ENCODE results near the gene COPS8.

The COPS8 gene

DNA sequence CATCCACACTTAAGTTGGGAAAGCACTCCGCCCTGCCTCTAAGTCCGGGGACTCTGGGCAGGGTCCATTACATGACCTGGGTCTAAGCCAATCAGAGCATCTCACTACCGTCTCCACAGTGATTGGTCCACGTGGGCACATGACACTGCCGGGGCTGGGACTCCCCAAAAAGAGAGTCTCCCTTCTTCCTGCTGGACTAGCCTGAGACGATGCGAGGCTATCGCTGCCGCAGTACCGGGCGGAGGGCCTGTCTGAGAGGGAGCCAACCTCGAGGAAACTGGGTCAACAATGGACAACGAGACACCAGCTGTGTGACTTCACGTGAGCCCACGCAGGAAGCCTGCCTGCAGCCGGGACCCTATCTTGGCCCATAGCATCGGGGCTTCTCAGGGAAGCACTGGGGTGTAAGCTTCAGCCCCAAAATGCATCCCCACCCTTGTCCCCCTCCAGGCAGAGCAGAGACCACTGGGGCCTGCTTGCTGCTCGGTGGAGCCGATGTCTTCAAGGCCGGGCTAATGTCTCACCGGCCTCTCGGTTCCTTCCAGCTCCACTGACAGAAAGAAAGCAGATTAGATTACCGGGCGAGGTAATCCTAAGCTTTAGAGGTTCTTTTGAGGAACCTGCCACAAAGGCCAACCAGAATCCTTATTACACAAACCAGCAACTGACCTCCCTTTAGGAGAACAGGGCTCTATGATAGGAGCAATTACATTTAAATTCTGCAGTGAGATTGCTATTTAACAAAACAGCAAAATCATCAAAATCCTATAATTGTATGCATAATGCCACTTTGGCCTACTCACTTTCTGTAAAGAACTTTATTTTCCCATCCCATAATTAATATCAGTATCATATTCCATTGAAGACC lies 21.3 kb upstream of the COPS8 start:
- in situ Hi-C loops (cut with HindIII; ENCODE audit: low sequenced_read_pairs): loop anchor here (10.0 kb wide), 1 partner anchor 720 kb away; no protein-coding TSS in a partner anchor

DNA sequence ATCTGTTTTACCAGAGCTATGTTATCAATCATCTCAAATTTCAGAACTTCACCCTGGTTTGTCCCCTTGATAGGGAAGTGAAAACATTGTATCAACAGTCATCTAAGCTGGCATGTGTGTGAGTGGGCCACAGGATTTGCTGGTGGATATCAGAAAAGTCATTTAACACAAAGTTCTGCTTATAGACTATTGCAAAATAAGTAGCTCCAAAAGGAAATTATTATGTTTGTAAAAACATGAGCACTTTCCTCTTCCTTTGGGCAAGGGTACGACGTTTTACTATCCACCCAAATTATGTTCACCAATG lies 20.7 kb upstream of the COPS8 start:
- in situ Hi-C loops (cut with HindIII; ENCODE audit: low sequenced_read_pairs): loop anchor here (10.0 kb wide), 1 partner anchor 720 kb away; no protein-coding TSS in a partner anchor

DNA sequence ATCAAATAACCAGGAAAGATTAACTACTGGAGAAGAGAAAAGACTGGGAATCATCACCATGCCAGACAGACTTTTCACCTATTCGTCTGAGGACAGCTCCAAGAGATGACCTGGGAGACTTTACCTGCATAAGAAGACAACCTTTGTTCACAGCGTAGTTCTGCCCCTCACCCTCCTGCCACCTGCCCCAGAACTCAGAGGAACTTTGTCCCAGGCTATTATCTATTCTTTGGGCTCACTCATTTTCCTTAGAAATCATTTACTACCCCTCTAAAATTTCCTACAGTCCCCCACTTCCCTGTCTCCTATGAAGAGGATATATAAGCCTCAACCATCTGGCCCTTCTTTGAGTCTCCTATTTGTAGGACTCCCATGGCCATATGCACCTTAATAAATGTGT lies 19.3 kb upstream of the COPS8 start:
- in situ Hi-C loops (cut with HindIII; ENCODE audit: low sequenced_read_pairs): loop anchor here (10.0 kb wide), 1 partner anchor 722 kb away; no protein-coding TSS in a partner anchor

DNA sequence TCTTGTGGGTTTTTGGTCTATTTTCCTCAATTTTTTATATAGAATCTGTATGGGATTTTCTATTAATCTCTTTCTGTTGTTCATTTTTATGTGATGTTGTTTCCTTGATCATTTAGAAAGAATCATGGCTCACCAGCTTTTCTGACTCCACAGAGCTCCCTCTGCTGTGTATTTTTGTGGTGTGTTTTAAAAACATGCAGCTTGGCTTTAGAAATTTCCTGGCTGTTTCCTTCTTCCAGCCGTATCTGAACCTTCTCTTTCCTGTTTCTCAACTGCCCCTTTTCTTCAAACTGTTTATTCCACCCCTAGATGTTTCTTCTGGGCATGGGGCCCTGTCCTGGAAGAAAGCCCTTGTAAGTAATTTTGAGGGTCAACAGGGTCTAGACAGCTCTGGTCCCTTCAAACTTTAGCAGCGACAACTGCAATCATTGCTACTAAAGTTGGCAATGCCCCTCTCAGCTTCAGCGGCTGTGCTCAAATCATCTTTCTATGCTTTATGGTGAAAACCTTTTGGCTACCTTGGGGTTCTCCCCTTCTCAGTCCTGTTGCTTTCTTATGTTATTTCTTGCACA lies 17.6 kb upstream of the COPS8 start:
- in situ Hi-C loops (cut with HindIII; ENCODE audit: low sequenced_read_pairs): loop anchor here (10.0 kb wide), 1 partner anchor 723 kb away; no protein-coding TSS in a partner anchor

DNA sequence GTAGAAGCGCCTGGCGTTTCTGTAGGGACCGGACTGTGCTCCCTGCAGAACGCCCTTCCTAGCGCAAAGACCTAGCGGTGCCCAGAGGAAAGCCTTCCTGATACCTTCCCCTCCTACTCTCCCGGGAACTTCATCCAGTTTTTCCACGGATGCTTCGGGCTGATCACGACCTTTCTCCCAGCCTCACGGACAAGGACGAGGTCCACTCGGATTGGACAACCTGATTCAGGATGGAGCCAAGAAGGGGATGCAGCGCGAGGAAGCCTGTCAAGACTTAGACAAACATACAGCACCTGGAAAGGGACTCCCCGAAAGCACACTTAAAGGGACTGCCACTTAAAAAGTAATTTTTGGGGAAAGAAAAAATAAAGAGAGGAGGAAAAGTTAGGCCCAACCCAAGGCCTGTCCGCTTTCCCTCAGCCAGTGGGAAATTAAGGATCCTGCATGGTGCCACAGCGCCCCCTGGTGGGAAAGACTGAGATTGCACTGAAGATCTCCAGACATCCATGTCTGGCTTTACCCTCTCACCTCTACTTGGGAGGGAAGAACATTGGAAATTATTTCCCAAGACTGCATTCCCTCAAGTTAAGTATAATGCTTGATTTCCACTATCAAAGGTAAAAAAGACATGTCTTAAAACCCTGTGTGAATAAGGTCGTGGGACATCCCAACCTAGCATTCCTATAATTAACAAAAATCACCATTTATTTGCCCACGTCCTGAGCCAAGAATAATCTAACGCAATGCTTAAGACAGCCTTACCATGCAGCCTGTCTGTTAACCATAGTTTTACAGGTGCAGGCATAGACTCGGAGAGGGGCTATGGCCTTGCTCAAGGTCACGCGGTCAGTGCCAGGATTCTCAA lies 13.4 kb upstream of the COPS8 start:
- in situ Hi-C loops (cut with HindIII; ENCODE audit: low sequenced_read_pairs): no loop called here

DNA sequence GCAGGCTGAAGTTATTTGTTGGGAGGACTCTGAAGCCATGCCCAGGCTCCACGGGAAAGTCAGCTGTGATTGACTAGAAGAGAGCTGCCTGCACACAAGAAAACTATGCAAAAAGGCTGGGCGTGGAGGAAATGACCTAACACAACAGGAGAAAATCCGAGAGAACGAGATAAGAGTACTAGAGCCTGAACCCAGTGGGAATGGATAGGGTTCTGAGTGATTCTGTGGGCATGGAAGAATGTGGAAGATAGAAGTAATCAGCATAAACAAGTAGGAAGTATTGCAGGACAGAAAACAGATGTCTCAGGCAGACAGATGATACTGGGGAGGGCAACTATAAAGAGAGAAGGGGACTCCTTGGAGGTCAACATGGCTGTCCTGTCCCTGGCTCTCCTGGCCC lies 12.1 kb upstream of the COPS8 start:
- in situ Hi-C loops (cut with HindIII; ENCODE audit: low sequenced_read_pairs): no loop called here

DNA sequence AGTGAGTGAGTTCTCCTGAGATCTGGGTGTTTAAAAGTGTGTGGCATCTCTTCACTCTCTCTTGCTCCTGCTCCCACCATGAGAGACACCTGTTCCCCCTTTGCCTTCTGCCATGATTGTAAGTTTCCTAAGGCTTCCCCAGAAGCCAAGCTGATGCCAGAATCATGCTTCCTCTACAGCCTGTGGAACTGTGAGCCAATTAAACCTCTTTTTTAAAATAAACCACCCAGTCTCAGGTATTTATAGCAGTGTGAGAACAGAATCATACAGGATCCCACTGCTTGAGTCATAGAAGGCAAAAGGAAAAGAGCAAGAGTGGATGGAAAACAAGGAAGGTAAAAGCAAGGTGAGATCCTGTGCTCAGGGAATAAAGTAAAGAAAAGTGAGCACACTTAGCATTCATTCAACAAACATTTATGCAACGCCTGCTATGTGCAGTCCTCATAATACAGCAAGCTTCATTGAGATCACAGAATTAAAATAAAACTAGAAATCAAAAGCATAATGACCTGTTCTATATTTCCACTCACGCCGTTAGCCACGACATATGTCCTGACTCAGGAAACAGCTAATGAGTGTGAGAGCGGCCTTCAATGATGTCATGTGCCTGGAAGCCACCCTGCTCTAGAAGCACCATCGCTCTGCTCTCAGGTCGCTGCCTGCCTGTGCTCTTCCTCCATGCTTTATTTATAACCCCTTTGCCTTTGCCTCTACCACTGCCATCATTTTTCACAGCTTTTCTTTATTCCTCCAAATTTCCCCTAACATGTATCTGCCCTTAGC lies 11.3 kb upstream of the COPS8 start:
- in situ Hi-C loops (cut with HindIII; ENCODE audit: low sequenced_read_pairs): no loop called here

DNA sequence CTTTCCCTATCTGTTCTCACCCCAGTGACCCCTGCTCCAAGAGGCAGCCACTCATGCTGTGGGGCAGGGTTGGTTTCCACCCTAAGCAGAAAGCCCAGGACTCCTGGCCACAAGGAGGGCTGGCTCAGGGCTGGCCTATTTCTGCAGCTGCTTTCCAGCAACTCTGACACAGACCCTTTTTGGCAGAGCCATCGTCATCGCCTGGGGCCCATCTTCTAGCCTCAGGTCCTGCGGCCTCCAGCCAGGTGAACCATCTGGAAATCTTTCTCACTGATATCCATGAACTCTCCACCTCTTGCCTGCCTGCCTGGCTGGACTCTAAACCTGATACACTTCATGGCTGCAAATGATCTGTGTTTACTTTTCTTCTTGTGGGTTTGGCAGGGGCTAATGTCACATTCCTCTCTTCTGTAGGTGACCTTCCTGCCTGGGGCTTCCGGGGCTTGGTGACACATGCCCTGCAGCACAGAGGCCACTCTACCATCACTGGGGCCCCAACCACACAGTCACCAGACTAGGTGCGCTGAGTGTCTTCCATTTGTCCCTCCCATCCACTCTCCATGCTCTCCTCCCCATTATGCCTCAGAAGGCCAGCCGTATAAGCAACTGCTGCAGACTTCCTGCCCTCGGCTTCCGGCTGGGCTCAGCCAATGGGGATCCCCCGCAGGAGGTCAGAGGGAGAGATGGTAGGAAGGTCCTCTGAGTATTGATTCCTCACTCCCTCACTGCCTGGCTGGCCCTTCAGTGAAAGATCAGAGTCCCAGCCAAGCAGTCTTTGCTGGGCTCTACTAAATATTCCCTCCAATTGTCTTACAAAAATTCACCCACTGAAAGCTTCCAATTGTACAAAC lies 9.7 kb upstream of the COPS8 start:
- in situ Hi-C loops (cut with HindIII; ENCODE audit: low sequenced_read_pairs): no loop called here

DNA sequence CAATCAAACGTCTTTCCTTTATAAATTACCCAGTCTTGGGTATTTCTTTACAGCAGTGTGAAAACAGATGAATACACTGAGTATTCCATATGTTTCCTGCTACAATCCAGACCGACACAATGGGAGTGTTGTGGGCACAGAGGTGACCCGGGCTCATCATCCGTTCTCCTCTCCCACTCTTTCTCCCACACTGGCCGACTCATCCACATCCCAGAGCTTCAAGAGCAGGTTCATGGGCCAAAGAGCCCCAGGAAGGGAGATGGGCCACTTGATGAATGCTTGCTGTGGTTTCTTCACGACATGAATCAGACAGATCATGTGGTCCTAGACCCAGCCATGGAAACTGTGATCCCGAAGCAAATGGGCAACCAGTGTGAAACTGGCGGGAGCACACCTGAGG lies 4.1 kb upstream of the COPS8 start:
- in situ Hi-C loops (cut with HindIII; ENCODE audit: low sequenced_read_pairs): loop anchor here (10.0 kb wide), 1 partner anchor 153 kb away; no protein-coding TSS in a partner anchor

DNA sequence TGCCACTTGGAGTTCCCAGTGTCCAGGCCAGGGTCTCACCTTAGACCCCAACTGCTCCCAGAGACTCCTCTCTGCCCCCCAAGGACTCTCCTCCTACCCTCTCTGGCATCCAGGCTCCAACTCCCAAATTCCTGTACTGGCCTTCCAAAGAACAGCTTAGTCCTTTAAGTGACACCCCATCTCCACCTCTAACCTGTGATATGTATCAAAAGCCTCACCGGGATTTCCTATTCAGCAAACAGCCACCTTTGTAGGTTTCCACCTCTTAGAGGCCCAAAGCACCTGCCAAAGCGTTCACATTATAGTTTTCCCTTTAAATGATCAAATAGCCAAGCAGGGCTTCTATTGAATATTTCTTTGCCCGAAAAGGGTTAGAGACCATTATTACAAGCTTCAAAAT lies 2.7 kb upstream of the COPS8 start:
- in situ Hi-C loops (cut with HindIII; ENCODE audit: low sequenced_read_pairs): loop anchor here (10.0 kb wide), 1 partner anchor 152 kb away; no protein-coding TSS in a partner anchor

DNA sequence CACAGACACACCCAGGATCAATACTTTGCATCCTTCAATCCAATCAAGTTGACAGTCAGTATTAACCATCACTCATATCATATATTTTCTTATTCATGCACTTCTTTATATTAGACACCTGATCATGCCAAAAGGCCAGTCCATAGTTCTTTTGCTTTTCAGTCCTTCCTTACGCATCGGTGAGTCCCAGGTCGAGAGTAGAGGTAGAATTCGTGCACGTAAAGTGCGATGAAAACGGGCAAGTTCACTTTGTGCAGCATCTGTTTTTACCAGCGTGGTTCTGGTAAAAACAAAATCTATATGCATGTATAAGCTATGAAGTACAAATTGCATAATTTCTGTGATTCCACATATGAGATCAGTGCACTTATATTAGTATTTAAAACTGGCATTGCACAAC lies 1.2 kb upstream of the COPS8 start:
- in situ Hi-C loops (cut with HindIII; ENCODE audit: low sequenced_read_pairs): loop anchor here (10.0 kb wide), 1 partner anchor 150 kb away; no protein-coding TSS in a partner anchor

DNA sequence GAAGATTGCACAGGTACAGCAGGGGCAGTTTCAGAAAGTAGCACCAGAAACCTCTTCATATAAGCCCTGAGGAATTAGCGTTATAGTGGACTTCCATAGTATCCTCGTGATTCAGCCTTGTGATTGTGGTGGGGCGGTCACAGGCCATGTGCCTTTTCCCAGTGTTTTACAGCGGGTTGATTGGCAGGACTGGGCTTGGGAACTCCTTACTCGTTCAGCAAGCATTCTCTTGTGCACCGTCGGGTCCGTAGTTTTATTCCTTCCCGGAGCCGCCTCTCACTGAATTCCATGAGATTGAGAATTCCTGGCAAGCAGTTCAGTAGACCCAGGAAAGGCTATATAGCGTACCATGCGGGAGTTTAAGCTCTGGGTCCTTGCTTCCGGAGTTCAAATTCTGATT lies 5.2 kb downstream of the COPS8 start:
- in situ Hi-C loops (cut with HindIII; ENCODE audit: low sequenced_read_pairs): no loop called here

DNA sequence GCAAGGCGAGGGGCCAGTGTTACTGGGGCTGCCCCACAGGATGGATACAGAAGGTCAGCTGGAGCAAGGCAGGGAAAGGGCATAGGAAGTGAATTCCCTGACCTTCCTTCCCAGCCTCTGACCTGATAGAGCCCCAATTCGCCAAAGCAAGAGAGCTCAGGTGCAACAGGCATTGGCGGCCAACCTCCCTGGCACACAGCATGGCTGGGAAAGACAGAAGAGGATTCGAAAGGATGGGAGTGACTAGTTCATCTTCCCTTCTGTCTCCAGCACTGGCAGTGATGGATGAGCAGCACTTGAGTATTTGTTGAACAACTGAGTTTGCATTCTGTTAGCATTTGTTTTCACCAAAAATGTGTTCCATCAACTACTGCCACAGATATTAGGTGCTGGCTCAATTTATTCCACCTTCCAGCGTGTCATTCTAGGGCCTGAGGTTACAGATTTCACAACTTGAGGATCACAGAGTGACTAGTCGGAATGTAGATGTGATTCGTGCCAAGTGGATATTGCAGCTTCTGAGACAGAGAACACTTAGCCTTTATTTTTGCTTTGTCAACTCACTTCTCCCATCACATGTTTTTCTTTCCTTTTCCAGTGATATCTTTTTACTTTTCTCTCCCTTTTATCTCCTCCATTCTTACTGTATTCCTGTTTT lies 6.2 kb downstream of the COPS8 start:
- in situ Hi-C loops (cut with HindIII; ENCODE audit: low sequenced_read_pairs): no loop called here

DNA sequence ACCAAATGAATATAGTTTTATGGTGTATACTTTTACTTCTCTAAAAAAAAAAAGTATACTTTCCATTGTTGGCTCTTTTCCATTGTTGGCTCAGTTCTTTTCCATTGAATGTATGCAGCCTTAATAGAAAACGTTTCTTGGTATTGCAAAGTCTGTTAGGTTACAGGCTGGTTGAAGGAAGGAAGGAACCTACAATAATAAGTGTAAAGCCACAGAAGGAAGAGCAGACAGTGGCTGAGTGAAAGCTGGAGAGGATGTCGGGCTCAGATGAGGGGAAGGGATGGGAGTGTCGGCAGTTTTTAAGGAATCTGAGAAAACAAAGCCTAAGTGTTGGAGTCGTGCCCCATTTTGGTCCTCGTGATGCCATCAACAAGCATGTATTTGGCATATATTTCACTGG lies 6.8 kb downstream of the COPS8 start:
- in situ Hi-C loops (cut with HindIII; ENCODE audit: low sequenced_read_pairs): no loop called here

DNA sequence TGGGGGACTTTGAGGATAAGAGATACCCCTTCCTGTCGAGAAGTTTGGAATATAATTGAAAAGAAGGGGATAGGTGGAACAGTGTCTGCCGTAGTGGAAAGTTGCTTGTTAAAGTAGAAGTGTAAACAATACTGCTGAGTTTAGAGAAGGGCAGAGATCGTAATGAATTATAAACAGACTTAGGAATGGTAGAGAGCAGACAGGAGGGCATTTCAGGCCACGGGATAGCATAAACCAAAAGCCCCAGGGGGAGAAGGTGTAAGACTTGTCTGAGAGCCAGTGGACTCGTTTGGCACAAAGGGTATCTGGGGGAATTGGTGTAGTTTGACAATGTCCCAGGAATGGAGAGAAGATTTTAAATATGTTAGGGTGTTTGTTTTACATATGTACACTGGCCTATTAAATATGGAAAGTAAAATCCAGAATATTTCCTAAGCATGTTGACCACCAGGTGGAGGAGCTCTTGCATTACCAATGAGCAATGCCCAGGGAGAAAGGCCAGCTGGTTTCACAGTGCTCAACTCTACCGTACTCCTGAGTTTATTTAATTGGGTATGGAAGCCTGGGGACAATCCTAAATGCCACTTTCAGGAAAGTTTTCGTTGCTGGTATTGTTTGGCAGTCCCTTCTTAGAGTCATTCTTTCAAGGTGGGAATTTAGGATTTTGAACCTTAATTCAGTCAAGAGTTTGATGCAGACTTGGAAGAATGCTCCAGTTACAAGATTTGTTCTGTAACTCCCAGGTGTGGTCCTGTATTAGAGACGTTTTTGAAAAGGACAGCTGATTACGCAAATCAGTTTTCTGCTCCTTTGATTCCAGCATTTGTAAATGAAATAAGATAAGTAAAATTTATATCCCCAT lies 7.5 kb downstream of the COPS8 start:
- in situ Hi-C loops (cut with HindIII; ENCODE audit: low sequenced_read_pairs): no loop called here

DNA sequence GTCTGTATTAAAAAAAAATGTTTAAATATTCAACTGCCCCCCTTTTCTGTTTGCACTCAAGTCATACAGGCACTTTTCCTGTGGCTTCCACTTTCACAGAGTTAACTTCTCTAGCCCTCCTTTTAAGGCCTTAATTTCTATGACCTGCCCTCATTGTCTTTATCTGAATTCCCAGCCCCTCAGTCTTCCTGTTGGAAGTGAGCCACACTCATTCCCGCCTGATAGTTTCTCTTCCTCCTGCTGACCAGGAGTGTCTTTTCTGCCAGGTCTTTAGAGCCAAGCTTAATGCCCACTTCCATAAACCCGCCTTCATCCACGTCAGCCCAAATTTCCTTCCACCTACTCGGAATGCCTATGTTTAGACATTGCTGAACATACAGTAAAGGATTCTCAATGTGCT lies 10.5 kb downstream of the COPS8 start:
- in situ Hi-C loops (cut with HindIII; ENCODE audit: low sequenced_read_pairs): no loop called here

DNA sequence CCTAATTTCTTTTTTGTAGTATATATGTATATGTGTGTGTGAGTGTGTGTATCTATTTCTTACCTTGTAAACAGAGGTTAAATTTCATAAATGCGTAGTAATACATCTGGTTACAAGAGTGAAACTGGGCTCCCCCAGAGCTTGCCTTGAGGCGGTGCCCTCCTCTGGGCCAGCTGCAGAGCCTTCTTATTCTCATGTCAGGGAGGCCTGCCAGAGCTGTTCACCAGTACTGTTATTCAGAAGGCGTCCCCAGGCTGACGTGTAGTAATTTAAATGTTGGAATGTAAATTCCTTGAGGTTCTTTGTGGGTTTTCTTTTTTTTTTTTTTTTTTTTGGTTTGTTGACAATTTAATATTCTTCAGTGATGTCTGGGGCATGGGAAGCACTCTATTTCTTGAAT lies 11.2 kb downstream of the COPS8 start:
- in situ Hi-C loops (cut with HindIII; ENCODE audit: low sequenced_read_pairs): no loop called here

DNA sequence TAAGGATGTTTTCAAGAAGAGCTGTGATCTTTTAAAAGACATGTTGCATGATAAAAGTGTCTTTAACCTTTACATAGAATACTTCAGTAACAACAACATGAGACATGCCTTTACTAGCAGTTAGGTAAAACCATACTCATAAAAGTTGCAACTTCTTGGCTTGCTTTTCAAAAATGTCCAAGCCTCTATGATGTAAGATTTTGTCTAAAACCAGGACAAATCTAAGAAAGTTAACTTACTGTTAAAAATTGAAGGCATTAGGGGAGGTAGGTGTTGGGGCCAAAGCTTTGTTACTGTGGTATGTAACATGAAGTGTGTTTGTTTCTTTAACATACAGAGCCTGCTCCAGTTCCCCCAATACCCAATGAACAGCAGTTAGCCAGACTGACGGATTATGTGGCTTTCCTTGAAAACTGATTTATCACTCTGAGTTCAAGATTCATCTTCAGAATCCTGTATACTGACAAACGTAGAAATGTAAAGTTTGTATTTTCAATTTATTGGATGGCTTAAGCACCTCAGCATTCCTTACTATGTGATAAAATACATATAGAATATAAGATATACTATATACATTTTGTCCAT lies 11.7 kb downstream of the COPS8 start:
- in situ Hi-C loops (cut with HindIII; ENCODE audit: low sequenced_read_pairs): no loop called here

Data from DLD1 (cell line).